T-helper 2 cell treated with Interferon-gamma antibody and Interleukin-4, amounts not matched to agents 100 ng/mL and 5 ng/mL, for 36 hours (primary cell): ENCODE data around the gene CASP10. TPM values are rescaled to one million over a fixed set of nuclear protein-coding genes. Genes with fewer than 3 reads are reported as not detected.
"Not testable (repeated sequence)": the region's sequence is repeated elsewhere in the genome, so short reads cannot be mapped to it uniquely, and the experiment has no call there.

Experiments
- intact Hi-C: fragments of 100-400 bp; cut with micrococcal nuclease; formaldehyde crosslinking; loops from one replicate; pipeline ENCODE4 v1.15.1; 2023
- total RNA-seq: library from RNA; stranded (reverse); gene quantifications from 2 replicates; pipeline ENCODE4 v1.2.3, GENCODE V29; 2022

CASP10 gene
- total RNA-seq, 1 donor from 2014 or later = 37.0 TPM

DNA sequence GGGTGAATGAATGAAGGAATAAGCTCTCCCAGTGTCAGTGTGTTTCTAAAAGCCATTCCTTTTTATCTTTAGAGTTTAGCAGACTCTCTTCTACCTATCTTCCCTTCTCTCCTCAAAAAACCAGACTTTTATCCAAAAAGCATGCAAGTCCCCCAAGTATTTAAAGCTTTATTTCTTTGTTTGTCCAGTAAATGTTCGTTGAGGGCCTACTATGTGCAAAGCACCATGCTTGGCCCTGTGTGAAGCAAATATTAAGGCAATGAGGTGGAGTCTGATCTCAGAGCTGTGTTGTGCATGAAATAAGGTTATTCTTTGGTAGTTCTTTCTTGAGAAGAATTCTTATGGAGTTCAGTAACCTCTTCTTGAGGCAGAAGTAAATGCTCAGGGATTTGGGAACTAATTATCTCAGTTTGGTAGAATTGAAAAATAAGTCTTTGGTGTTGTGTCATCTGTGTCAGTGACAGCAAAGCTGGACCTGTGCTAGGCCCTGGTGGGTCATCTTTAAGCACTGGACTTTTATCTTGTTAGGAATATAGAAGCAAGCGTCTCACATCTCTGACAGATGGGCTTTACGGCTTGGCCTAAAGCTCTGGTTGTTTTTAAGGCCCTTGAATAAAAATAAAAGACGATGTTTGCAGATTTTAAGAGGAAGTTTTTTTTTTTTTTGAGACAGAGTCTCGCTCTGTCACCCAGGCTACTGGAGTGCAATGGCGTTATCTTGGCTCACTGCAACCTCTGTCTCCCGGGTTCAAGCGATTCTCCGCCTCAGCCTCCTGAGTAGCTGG, 28.1 kb upstream of the CASP10 start:
- intact Hi-C loops = no loop called here

DNA sequence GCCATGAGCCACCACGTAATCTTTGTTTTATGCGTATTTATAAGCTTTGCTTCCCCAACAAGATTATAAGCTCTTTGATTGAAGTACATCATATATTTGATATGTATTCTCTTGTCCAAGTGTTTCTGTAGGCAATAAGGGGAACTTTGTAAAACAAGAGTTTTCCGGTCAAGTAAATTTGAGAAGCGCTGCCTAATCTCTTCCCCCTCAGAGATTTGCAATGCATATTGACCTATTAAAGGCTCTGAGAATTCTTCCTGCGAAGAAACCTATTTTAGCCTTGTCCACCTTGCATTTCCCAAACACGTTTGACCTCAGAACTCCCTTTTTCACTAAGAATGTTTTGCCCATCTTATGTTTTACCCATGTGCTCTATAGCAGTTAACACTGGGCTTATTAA, 26.9 kb upstream of the CASP10 start:
- intact Hi-C loops = no loop called here

GRCh38 chr2:201156640-201157039, 26.3 kb upstream of the CASP10 start:
- intact Hi-C loops = no loop called here

- intact Hi-C loops = loop anchor here (1.0 to 2.0 kb wide), 5 partner anchors 39 to 256 kb away; partner anchors contain the start of genes HYCC2 and ORC2
Observed at GRCh38 chr2:201157694-201158093, 25.2 kb upstream of the CASP10 start.

DNA sequence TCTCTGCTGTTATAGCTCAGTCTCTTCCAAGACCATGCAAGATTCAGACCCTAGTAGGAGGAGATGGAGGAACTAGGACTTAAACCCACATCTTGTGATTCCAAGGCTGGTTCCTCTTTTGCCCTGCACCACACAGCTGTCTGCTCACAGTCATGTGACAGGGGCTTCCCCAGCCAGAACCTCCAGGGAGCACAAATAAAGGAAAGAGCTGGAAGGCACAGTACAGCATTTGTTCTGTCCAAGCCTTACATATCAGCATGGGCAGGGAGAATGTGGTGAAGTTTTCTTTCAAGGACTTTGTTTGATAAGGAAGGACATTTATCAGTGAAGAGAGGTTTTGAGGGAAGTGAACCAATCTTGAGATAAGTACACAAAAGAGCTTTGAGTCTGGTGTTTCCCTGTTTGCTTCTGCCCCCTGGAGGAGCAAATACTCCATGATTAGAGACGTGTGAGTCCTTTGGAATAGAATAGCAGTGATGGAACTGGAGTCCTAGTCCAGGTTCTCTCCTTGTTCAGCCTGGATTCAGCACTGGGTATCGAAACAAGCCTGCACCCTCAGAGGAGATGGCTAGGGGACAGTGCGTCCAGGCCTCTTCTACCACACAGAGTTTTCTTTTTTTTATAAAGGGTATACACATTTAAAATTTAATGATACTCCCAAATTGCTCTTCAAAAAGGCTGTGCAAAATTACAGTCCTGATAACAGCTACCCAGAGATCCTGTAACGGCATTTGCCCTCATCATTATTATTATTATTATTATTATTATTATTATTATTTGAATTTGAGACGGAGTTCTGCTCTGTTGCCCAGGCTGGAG, 24.6 kb upstream of the CASP10 start:
- intact Hi-C loops = loop anchor here (1.0 to 2.0 kb wide), 5 partner anchors 40 to 257 kb away; partner anchors contain the start of genes HYCC2 and ORC2

DNA sequence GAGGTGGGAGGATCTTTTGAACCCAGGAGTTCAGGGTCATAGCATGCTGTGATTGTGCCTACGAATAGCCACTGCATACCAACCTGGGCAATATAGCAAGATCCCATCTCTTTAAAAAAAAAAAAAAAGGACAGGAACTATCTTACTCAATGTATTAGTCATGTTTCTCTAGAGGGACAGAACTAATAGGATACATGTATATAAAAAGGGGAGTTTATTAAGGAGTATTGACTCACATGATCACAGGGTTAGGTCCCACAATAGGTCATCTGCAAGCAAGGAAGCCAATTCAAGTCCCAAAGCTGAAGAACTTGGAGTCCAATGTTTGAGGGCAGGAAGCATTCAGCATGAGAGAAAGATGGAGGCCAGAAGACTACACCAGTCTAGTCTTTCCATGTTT, 18.8 kb upstream of the CASP10 start:
- intact Hi-C loops = no loop called here

GRCh38 chr2:201167546-201167945, 15.4 kb upstream of the CASP10 start:
- intact Hi-C loops = no loop called here

DNA sequence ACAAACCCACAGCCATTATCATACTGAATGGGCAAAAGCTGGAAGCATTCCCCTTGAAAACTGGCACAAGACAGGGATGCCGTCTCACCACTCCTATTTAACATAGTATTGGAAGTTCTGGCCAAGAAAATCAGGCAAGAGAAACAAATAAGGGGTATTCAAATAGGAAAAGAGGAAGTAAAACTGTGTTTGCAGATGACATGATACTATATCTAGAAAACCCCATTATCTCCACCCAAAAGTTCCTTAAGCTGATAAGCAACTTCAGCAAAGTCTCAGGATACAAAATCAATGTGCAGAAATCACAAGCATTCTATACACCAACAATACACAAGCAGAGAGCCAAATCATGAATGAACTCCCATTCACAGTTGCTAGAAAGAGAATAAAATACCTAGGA, 14.4 kb upstream of the CASP10 start:
- intact Hi-C loops = not testable (repeated sequence)

DNA sequence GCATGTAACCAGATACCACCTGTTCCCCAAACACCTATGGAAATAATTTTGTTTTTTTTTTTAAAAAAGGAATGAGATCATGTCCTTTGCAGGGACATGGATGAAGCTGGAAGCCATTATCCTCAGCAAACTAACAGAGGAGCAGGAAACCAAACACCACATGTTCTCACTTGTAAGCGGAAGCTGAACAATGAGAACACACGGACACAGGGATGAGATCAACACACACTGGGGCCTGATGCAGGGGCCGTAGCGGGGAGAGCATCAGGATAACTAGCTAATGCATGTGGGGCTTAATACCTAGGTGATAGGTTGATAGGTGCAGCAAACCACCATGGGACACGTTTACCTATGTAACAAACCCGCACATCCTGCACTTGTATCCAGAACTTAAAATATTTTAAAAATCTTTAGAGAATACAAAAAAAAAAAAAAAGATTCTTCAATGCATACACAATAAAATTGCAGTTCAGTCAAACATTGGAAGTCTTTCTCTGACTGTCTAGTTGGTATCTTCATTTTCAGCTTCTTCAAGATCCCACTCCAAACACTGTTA, 11.6 kb upstream of the CASP10 start:
- intact Hi-C loops = no loop called here

DNA sequence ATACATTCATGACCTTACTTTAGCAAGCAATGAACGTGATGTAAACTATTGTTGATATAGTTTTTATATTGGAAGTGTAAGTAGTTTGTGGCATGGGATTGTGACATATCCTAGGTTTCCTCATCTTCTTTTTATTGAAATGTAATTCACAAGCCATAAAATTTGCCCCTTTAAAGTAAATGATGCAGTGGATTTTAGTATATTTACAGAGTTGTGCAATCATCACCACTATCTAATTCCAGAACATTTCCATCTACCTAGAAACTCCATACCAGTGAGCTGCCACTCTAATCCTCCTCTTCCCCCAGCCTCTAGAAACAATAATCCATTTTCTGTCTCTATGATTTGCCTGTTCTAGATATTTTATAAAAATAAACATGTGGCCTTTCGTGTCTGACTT, 10.7 kb upstream of the CASP10 start:
- intact Hi-C loops = no loop called here

- intact Hi-C loops = no loop called here
Observed at GRCh38 chr2:201174687-201175086, 8.3 kb upstream of the CASP10 start.

GRCh38 chr2:201176081-201176481, 6.9 kb upstream of the CASP10 start:
- intact Hi-C loops = loop anchor here (2.0 kb wide), 2 partner anchors 213 to 463 kb away; partner anchors contain the start of gene ORC2

GRCh38 chr2:201180010-201180409, 2.9 kb upstream of the CASP10 start:
- intact Hi-C loops = loop anchor here (5.0 kb wide), 1 partner anchor 602 kb away; the partner anchor contains the start of gene ALS2

GRCh38 chr2:201183365-201183727, 405 bp downstream of the CASP10 start:
- intact Hi-C loops = loop anchor here (1.0 to 5.0 kb wide), 5 partner anchors 11 to 599 kb away; partner anchors contain the start of genes ALS2, STRADB and TRAK2

GRCh38 chr2:201183835-201184234, 894 bp downstream of the CASP10 start:
- intact Hi-C loops = loop anchor here (1.0 to 5.0 kb wide), 6 partner anchors 10 to 598 kb away; partner anchors contain the start of genes ALS2, STRADB and TRAK2

DNA sequence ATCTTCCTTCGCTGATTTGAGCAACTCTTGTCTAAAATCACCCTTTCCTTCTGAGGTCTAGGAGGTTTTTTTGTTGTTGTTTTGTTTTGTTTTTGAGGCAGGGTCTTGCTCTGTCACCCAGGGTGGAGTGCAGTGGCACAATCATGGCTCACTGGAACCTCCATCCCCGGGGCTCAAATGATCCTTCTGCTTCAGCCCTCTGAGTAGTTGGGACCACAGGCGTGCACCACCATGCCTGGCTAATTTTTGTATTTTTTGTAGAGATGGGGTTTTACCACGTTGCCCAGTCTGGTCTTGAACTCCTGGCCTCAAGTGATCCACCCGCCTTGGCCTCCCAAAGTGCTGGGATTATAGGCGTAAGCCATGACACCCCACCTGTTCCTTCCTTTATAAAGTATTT, 1.3 kb downstream of the CASP10 start:
- intact Hi-C loops = loop anchor here (2.0 to 5.0 kb wide), 2 partner anchors 181 to 598 kb away; partner anchors contain the start of gene ALS2

DNA sequence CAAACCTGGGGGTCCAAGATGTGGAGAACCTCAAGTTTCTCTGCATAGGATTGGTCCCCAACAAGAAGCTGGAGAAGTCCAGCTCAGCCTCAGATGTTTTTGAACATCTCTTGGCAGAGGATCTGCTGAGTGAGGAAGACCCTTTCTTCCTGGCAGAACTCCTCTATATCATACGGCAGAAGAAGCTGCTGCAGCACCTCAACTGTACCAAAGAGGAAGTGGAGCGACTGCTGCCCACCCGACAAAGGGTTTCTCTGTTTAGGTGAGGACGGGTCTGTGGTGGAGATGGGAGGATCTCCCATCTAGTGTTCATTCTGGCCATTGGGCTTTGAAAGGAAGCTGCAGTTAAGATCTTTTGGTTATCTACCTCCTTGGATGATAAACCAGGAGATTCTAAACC, 2.9 kb downstream of the CASP10 start:
- intact Hi-C loops = loop anchor here (2.0 kb wide), 1 partner anchor 179 kb away; no protein-coding TSS in a partner anchor

- intact Hi-C loops = no loop called here
Observed at GRCh38 chr2:201186982-201187381, 4.0 kb downstream of the CASP10 start.

- intact Hi-C loops = no loop called here
Observed at GRCh38 chr2:201188449-201188848, 5.5 kb downstream of the CASP10 start.

- intact Hi-C loops = no loop called here
Observed at GRCh38 chr2:201191132-201191875, 8.4 kb downstream of the CASP10 start.

- intact Hi-C loops = loop anchor here (1.0 to 2.0 kb wide), 4 partner anchors 11 to 67 kb away; partner anchors contain the start of genes CASP10 and CASP8
Observed at GRCh38 chr2:201194097-201194496, 11.2 kb downstream of the CASP10 start.
